ENCODE measurements around the gene GRAMD1B.

DNA sequence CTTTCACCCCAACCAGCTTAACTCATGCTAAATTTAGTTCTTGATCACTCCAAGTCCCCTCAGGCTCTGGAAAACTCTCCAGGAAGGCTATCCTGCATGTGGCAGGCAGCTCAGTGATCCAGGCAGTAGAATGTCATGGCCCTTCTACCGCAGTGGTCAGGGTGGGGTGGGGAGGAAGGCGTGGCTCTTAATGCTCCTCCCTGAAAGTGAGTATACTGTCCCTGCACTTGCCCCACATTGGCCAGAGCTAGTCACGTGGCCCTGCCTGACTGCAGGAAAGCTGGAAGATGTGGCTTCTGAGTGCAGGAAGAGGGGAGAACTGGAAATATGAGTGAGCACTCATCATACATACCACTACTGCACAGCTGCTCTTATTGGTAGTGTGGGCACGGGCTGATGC is 102.1 kb downstream of the GRAMD1B start:
- TF ChIP-seq, protein P1, sequence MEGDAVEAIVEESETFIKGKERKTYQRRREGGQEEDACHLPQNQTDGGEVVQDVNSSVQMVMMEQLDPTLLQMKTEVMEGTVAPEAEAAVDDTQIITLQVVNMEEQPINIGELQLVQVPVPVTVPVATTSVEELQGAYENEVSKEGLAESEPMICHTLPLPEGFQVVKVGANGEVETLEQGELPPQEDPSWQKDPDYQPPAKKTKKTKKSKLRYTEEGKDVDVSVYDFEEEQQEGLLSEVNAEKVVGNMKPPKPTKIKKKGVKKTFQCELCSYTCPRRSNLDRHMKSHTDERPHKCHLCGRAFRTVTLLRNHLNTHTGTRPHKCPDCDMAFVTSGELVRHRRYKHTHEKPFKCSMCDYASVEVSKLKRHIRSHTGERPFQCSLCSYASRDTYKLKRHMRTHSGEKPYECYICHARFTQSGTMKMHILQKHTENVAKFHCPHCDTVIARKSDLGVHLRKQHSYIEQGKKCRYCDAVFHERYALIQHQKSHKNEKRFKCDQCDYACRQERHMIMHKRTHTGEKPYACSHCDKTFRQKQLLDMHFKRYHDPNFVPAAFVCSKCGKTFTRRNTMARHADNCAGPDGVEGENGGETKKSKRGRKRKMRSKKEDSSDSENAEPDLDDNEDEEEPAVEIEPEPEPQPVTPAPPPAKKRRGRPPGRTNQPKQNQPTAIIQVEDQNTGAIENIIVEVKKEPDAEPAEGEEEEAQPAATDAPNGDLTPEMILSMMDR (IDR thresholded peaks at IDR 0.05) = no peak
- TF ChIP-seq POLR2AphosphoS5 (IDR thresholded peaks at IDR 0.05) = no peak
- no peak for TF ChIP-seq EP300 (IDR thresholded peaks at IDR 0.05)
- no peak for TF ChIP-seq POLR2A (IDR thresholded peaks at IDR 0.05)
